ENCODE data around the gene ZNF674.
"Not testable (repeated sequence)": the region's sequence is repeated elsewhere in the genome, so short reads cannot be mapped to it uniquely, and the experiment has no call there.

The ZNF674 gene

DNA sequence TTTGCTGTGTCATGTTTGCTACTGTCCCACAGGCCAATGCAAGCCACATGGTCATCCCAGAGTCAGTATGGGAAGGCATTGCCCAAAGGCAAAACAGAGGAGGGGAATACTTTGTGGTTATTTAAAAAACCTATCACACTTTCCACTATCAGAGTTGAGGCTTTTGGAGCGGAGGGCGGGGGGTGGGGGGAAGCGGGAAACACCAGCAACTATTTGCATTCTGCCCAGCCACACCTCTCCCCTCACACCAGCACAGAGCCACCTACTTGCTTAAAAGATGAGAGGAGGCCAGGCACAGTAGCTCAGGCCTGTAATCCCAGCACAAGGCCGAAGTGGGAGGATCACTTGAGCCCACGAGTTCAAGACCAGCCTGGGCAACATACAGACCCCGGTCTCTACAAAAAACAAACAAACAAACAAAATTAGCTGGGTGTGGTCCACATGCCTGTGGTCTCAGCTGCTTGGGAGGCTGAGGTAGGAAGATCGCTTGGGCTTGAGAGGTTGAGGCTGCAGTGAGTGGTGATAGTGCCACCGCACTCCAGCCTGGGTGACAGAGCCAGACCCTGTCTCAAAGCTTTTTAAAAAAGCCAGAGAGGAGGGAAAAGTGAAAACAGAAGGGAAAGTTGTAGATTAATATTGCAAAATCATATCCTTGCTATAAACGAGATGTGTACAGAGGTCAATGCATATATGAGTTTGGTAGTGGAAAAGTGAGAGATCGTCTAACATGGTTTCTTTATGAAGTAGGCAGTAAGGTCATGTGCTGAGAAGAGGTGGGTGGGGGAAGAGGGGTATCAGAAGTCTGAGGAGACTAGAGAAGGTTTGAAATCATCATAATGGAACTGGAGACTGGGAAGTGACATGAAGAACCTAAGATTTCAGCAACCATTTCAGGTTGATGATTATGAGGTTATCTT is 26.5 kb upstream of the ZNF674 start:
- no peak overlapping the region for H3K4me3 ChIP-seq (ENCODE audit: low read depth, low read length)

DNA sequence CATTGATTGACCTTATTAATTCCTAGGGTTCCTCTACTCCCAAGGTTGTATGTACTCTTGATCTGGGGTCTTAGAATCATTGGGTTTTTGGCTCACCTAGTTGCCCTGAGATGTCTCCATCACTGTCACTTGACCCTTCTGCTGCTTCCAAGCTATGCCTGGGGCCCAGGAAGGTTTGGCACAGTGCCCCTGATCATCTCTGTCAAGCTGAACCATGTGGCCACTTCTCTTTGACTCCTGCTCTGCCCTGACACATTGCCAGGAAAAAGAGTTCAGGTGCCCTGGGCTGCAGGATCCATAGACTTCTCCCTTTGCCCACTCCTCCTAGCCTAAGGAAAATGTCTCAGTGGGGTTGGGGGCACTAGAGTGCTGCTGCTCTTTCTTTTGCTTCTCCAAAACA is 24.4 kb upstream of the ZNF674 start:
- no peak overlapping the region for H3K4me3 ChIP-seq (ENCODE audit: low read depth, low read length)

GRCh38 chrX:46567388-46567787 is 22.2 kb upstream of the ZNF674 start:
- no peak overlapping the region for H3K4me3 ChIP-seq (ENCODE audit: low read depth, low read length)

DNA sequence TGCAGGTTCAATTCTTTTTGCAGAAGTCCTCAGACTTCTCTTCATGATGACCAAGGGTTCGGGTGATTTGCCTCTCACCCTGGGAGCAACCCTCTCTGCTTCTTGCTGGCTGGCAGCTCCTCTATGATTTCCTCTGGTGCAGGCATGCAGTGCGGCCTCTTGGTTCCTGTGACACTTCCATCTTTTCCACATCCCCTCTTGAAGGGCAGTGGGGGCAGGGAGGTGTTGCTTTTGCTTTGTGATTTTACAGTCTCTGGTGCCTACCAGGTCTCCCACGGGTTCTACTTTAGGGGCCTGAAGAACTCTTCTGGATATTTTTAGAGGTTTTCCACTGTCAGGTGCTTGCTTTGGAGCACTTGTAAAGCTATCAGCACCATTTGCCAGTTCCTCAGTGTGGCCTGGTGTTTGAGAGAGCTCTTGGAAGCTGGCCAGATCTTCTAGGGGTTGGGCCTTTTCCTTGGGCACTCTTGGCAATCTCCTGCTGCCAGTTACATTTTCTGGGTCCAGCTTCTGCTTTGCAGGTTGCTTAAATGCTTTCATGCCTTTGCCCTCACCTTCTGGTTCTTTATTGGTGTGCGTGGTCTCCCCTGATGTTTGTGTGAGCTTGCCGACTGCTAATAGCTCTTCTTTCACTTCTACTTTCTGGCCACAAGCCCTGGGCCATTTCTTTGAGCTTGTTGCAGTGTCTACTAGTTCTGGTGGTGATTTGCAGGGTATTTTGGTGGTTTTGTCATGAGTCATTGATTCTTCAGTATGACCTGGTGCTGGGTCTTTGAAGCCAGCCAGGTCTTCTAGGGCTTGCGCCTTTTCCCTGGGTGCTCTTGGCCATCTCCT is 16.8 kb upstream of the ZNF674 start:
- H3K4me3 ChIP-seq (ENCODE audit: low read depth, low read length): no peak overlapping the region

DNA sequence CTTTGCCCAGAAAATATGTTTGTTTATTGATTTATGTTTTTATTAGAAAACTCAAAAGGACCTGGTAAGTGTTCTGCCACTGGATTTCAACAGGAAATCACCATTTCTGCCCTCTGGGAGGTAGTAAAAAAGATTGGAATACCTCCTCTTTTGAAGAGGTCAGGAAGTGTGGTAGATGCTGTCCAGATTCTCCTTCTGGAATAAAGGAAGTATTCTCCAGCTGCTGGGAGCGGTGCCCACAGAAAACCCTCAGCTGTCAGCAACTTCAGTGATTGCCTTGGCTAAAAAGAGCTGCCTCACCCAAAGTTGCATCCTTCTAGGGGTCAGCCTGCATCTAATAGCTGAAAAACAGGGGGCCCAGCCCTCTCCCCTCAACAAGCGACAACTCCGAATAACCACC is 13.8 kb upstream of the ZNF674 start:
- no peak overlapping the region for H3K4me3 ChIP-seq (ENCODE audit: low read depth, low read length)

DNA sequence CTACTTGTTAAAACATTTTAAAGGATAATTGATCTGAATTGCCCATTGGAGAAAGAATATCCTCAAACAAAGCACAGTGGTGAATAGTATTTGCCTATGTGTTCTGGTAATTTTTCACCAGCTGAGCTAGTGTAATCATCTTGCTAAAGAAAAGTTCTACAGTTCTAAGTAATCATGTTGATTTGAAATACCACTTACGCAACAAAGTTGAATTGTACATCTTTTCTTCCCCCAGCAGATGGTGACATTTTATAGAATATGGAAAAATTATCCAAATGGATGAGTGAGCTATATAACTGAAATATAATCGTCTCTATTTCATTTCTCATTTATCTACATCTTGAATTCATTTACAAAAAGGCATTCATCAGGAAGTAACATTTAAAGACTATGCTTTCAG is 9.7 kb upstream of the ZNF674 start:
- H3K4me3 ChIP-seq (ENCODE audit: low read depth, low read length): no peak overlapping the region

- no peak overlapping the region for H3K4me3 ChIP-seq (ENCODE audit: low read depth, low read length)
These were observed 8.7 kb upstream of the ZNF674 start for GRCh38 chrX:46553935-46554334.

GRCh38 chrX:46551494-46552128 is 6.4 kb upstream of the ZNF674 start:
- H3K4me3 ChIP-seq (ENCODE audit: low read depth, low read length): no peak overlapping the region

DNA sequence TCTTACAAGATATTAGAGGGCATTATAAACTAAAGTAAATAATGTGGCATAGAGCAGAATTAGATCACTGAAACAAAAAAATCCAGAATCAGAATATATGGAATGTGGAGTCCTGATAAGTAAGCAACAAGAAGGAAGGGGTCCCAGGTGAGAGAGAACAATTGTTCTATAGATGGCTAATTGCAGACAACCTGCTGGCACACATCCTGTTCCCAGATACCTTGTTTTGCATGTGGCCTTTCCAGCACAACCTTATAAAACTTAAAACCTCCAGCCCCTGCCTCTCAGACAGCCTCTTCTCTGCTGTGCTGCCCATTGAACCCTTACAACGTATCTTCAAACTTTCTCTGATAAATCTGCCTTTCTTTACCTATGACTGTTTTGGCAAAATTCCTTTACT is 4.7 kb upstream of the ZNF674 start:
- H3K4me3 ChIP-seq (ENCODE audit: low read depth, low read length): no peak overlapping the region

DNA sequence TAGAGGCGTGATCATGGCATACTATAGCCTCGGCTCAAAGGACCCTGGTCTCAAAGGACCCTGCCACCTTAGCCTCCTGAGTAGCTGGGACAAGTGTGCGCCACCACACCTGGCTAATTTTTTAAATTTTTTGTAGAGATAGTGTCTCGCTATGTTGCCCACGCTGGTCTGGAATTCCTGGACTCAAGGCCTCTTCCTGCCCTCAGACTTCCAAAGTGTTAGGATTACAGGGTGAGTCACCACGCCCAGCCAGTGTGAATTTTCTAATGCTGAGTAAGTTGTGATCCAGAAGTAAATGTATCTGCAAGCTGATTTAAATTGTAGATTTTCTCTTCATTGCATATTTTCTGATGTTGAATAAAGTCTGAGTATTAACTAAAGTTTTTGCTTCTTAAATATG is 2.6 kb upstream of the ZNF674 start:
- no peak overlapping the region for H3K4me3 ChIP-seq (ENCODE audit: low read depth, low read length)

GRCh38 chrX:46544527-46544926 is 694 bp downstream of the ZNF674 start:
- peak overlapping the region; percentile 77 for H3K4me3 ChIP-seq (ENCODE audit: low read depth, low read length)

GRCh38 chrX:46543441-46543840 is 1.8 kb downstream of the ZNF674 start:
- no peak overlapping the region for H3K4me3 ChIP-seq (ENCODE audit: low read depth, low read length)

- no peak overlapping the region for H3K4me3 ChIP-seq (ENCODE audit: low read depth, low read length)
These were observed 13.8 kb downstream of the ZNF674 start for GRCh38 chrX:46531442-46531841.

DNA sequence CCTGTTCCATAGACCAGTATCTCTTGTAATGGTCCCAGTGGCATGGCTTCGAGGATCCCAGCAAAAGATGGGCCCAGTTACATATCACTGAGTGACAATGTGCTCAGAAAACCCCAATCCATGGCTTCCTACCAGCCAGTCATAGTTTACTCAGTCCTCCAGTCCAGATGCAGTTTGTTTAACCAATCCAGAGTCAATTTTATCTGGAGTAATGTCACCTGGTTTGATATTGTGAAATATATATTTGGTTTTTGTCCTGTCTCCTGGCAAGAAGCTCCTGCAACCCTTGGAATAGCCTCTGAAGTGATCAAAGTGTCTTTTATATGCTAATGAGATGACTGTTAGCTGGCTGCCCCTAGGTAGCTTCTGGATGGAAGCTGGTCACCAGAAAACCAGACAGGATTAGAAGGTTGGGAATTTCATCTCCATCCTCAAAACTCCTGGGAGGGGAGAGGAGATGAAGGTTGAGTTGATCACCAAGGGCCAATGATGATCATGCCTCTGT is 14.8 kb downstream of the ZNF674 start:
- not testable (repeated sequence) for H3K4me3 ChIP-seq (ENCODE audit: low read depth, low read length)

DNA sequence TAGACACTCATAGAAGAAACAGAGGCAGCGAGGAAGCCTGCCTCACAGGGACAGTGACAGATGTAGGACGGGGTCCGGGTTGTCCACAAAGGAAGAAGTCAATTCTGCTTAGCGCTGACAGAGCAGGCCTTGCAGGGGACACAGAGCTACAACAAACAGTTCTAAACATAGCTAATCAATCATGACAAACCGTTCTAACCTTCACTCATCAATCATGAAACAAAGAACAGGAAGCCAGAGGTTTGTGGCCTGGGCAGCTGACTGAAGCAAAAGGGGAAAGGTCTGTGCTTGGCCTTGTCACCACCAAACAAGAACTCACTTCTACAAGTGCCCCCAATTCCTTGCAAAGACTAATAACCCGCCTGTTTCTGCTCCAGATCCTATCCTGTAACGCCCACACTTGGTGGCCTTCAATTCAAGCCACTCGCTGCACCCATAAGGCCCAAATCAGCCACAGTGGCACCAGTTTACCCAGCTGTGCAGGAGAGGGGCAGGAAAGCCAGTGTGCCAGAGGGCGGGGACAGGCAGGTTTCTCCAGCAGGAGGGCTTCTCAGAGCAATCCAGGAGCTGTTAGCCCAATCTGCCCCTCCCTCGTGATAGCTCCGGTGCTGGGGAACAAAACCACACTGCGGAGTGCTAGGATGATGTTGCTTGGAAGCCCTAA is 15.3 kb downstream of the ZNF674 start:
- not testable (repeated sequence) for H3K4me3 ChIP-seq (ENCODE audit: low read depth, low read length)

DNA sequence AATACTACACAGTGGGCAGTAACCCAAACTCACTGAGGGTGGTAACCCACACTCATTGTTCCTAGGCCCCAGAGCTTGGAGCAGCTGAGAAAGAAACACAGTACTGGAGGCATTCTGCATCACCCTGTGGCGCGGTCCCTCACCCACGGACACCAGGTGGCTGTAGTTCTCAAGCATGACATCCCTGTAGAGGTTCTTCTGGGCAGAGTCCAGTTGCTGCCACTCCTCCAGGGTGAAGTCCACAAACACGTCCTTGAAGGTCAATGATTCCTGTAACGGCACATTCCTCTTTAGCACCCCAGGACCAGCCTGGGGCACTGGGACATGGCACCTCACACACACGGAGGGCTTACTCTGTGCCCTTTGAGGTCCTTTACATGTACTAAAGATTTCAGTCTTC is 16.6 kb downstream of the ZNF674 start:
- H3K4me3 ChIP-seq (ENCODE audit: low read depth, low read length): not testable (repeated sequence)

DNA sequence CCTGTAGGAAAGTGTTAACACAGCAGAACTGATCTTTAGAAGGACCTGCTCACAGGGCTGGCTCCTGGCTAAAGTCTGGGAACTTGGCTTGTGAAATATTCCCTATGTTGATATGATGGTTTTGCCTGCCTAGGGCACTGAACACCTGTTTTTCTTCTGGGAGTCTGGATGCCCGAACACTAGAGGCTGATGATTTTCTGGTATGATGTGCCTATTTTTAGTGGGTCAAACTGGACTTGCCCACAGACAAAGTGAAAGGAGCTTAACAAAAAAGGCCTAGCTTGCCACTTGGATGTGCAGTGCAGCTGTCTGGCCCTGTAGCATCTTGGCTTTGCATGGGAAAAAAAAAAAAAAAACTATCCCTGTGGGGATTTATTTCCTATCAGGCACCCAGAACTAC is 39.1 kb downstream of the ZNF674 start:
- H3K4me3 ChIP-seq (ENCODE audit: low read depth, low read length): no peak overlapping the region

GRCh38 chrX:46502848-46503247 is 42.4 kb downstream of the ZNF674 start:
- no peak overlapping the region for H3K4me3 ChIP-seq (ENCODE audit: low read depth, low read length)

DNA sequence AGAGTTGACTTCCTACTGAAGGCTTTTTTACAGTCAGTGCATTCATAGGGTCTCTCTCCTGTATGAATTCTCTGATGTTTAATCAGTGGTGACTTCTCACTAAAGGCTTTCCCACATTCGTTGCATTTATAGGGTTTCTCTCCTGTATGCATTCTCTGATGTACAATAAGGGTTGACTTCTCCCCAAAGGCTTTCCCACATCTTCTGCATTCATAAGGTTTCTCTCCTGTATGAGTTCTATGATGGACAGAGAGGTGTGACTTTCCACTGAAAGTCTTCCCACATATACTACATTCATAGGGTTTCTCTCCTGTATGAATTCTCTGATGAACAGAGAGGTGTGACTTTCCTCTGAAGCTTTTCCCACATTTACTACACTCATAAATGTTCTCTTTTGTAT is 45.2 kb downstream of the ZNF674 start:
- H3K4me3 ChIP-seq (ENCODE audit: low read depth, low read length): no peak overlapping the region

GRCh38 chrX:46488712-46489111 is 56.5 kb downstream of the ZNF674 start:
- no peak overlapping the region for H3K4me3 ChIP-seq (ENCODE audit: low read depth, low read length)

GRCh38 chrX:46485897-46486296 is 59.3 kb downstream of the ZNF674 start:
- no peak overlapping the region for H3K4me3 ChIP-seq (ENCODE audit: low read depth, low read length)
